ENCODE measurements around the gene KCTD15. TPM values are rescaled to one million over a fixed set of nuclear protein-coding genes. Genes with fewer than 3 reads are reported as not detected.

Gene KCTD15
- total RNA-seq, 4 donors from 2014 or later = 28.4 to 97.1 (median 50.3) TPM

GRCh38 chr19:33779849-33780248 lies 16.8 kb upstream of the KCTD15 start:
- DNase-seq = no peak
- intact Hi-C loops (cut with DNase I) = loop anchor here (5.0 to 10.0 kb wide), 3 partner anchors 217 to 365 kb away; no protein-coding TSS in a partner anchor
- Histone ChIP-seq H3K27ac (no peak overlapping the region), H3K4me3 (replicated peaks in 1 of 3) (no peak overlapping the region), H3K36me3 (no peaks in the 10 kb centered on the region), H3K4me1 (peaks cover 3 to 7% of the 10 kb centered on the region in 2 donors), H3K27me3 (no peaks in the 10 kb centered on the region), H3K9me3 (no peaks in the 10 kb centered on the region)
- 88 to 96% methylated on average over 7 of the region's 7 CpGs for WGBS, 2 donors
- TF ChIP-seq CTCF (IDR thresholded peaks at IDR 0.05) = no peak
- no peak for TF ChIP-seq POLR2A (IDR thresholded peaks at IDR 0.05)

GRCh38 chr19:33780251-33780650 lies 16.4 kb upstream of the KCTD15 start:
- Histone ChIP-seq H3K9me3 (no peaks in the 10 kb centered on the region), H3K27me3 (no peaks in the 10 kb centered on the region), H3K36me3 (no peaks in the 10 kb centered on the region), H3K27ac (no peak overlapping the region), H3K4me1 (peaks cover 3 to 7% of the 10 kb centered on the region in 2 donors), H3K4me3 (replicated peaks in 1 of 3) (no peak overlapping the region)
- intact Hi-C loops (cut with DNase I) = no loop called here
- WGBS, 2 donors = 63 to 66% methylated on average over 4 to 6 of the region's 6 CpGs
- no peak for DNase-seq
- no peak for TF ChIP-seq POLR2A (IDR thresholded peaks at IDR 0.05)
- TF ChIP-seq CTCF (IDR thresholded peaks at IDR 0.05) = no peak

GRCh38 chr19:33780746-33781145 lies 15.9 kb upstream of the KCTD15 start:
- intact Hi-C loops (cut with DNase I) = no loop called here
- WGBS, 2 donors = 47 to 66% methylated on average over 12 of the region's 12 CpGs
- no peak overlapping the region for H3K4me3 ChIP-seq (replicated peaks in 1 of 3)
- no peaks in the 10 kb centered on the region for H3K27me3 ChIP-seq
- peaks cover 3 to 7% of the 10 kb centered on the region in 2 donors for H3K4me1 ChIP-seq
- H3K27ac ChIP-seq = no peak overlapping the region
- no peaks in the 10 kb centered on the region for H3K36me3 ChIP-seq
- TF ChIP-seq POLR2A (IDR thresholded peaks at IDR 0.05) = no peak
- TF ChIP-seq CTCF (IDR thresholded peaks at IDR 0.05) = no peak
- no peaks in the 10 kb centered on the region for H3K9me3 ChIP-seq
- no peak for DNase-seq

GRCh38 chr19:33781415-33781935 lies 15.2 kb upstream of the KCTD15 start:
- H3K9me3 ChIP-seq = no peaks in the 10 kb centered on the region
- intact Hi-C loops (cut with DNase I) = no loop called here
- no peak overlapping the region for H3K27ac ChIP-seq
- 65 to 66% methylated on average over 13 to 15 of the region's 15 CpGs for WGBS, 2 donors
- H3K36me3 ChIP-seq = no peaks in the 10 kb centered on the region
- peaks cover 3 to 7% of the 10 kb centered on the region in 2 donors for H3K4me1 ChIP-seq
- no peak for DNase-seq
- TF ChIP-seq POLR2A (IDR thresholded peaks at IDR 0.05) = no peak
- TF ChIP-seq CTCF (IDR thresholded peaks at IDR 0.05) = no peak
- H3K27me3 ChIP-seq = no peaks in the 10 kb centered on the region
- H3K4me3 ChIP-seq (replicated peaks in 1 of 3) = no peak overlapping the region

GRCh38 chr19:33781996-33782395 lies 14.7 kb upstream of the KCTD15 start:
- intact Hi-C loops (cut with DNase I) = no loop called here
- Histone ChIP-seq H3K36me3 (no peaks in the 10 kb centered on the region), H3K4me1 (peaks cover 3 to 7% of the 10 kb centered on the region in 2 donors), H3K4me3 (replicated peaks in 1 of 3) (no peak overlapping the region), H3K9me3 (no peaks in the 10 kb centered on the region), H3K27ac (no peak overlapping the region), H3K27me3 (no peaks in the 10 kb centered on the region)
- 62 to 89% methylated on average over 4 to 5 of the region's 5 CpGs for WGBS, 2 donors
- no peak for DNase-seq
- TF ChIP-seq CTCF (IDR thresholded peaks at IDR 0.05) (no peak), POLR2A (IDR thresholded peaks at IDR 0.05) (no peak)

Data from thyroid gland (tissue), 4 donors.